ENCODE results near the gene KCNQ1.

KCNQ1 gene

GRCh38 chr11:2838676-2839294 lies 394.0 kb downstream of the KCNQ1 start:
- DNase-seq (ENCODE audit: low spot score): no peak

GRCh38 chr11:2839395-2839943 lies 394.7 kb downstream of the KCNQ1 start:
- DNase-seq (ENCODE audit: low spot score): no peak

- DNase-seq (ENCODE audit: low spot score): no peak
Observed at GRCh38 chr11:2841411-2842190, 396.8 kb downstream of the KCNQ1 start.

GRCh38 chr11:2842876-2843275 lies 398.1 kb downstream of the KCNQ1 start:
- DNase-seq (ENCODE audit: low spot score): no peak

GRCh38 chr11:2843551-2843950 lies 398.7 kb downstream of the KCNQ1 start:
- DNase-seq (ENCODE audit: low spot score): no peak

GRCh38 chr11:2844116-2844842 lies 399.5 kb downstream of the KCNQ1 start:
- no peak for DNase-seq (ENCODE audit: low spot score)

- DNase-seq (ENCODE audit: low spot score): no peak
Observed at GRCh38 chr11:2844996-2845395, 400.2 kb downstream of the KCNQ1 start.

- no peak for DNase-seq (ENCODE audit: low spot score)
Observed at GRCh38 chr11:2846056-2846455, 401.2 kb downstream of the KCNQ1 start.

- no peak for DNase-seq (ENCODE audit: low spot score)
Observed at GRCh38 chr11:2846470-2846869, 401.7 kb downstream of the KCNQ1 start.

- no peak for DNase-seq (ENCODE audit: low spot score)
Observed at GRCh38 chr11:2847561-2847960, 402.8 kb downstream of the KCNQ1 start.

GRCh38 chr11:2848497-2848896 lies 403.7 kb downstream of the KCNQ1 start:
- DNase-seq (ENCODE audit: low spot score): no peak

GRCh38 chr11:2849994-2850770 lies 405.4 kb downstream of the KCNQ1 start:
- no peak for DNase-seq (ENCODE audit: low spot score)

- no peak for DNase-seq (ENCODE audit: low spot score)
Observed at GRCh38 chr11:2853401-2853800, 408.6 kb downstream of the KCNQ1 start.

GRCh38 chr11:2853997-2854560 lies 409.3 kb downstream of the KCNQ1 start:
- no peak for DNase-seq (ENCODE audit: low spot score)

- no peak for DNase-seq (ENCODE audit: low spot score)
Observed at GRCh38 chr11:2855162-2855561, 410.4 kb downstream of the KCNQ1 start.

- DNase-seq (ENCODE audit: low spot score): no peak
Observed at GRCh38 chr11:2857276-2857675, 412.5 kb downstream of the KCNQ1 start.

- no peak for DNase-seq (ENCODE audit: low spot score)
Observed at GRCh38 chr11:2857918-2858317, 413.1 kb downstream of the KCNQ1 start.

- DNase-seq (ENCODE audit: low spot score): no peak
Observed at GRCh38 chr11:2858995-2859698, 414.3 kb downstream of the KCNQ1 start.

GRCh38 chr11:2859699-2860037 lies 414.9 kb downstream of the KCNQ1 start:
- no peak for DNase-seq (ENCODE audit: low spot score)

- no peak for DNase-seq (ENCODE audit: low spot score)
Observed at GRCh38 chr11:2860636-2861035, 415.8 kb downstream of the KCNQ1 start.

All from pons (tissue), 1 donor.